Activated CD8-positive, alpha-beta T cell treated with anti-CD3 and anti-CD28 coated beads, Interleukin-2, amount 10 ng/mL, durations not matched to agents 7 days and 5 days (primary cell): Measurements from ENCODE around the gene CAPS. TPM values are rescaled to one million over a fixed set of nuclear protein-coding genes. Genes with fewer than 3 reads are reported as not detected.

Experiments
- ATAC-seq: fragments of 150-1000 bp; cut with Tn5 transposase; one replicate; pipeline ENCODE4 v1.10.0; 2021; ENCODE audit warnings: moderate library complexity
- CTCF ChIA-PET: fragments of 350-600 bp; sonication (Branson Sonifier 250); formaldehyde crosslinking; loops from one replicate; lab custom pipeline; 2021; ENCODE audit warnings: antibody characterized with exemption; lab: Charles Lee
- POLR2A ChIA-PET: fragments of 350-600 bp; sonication (Branson Sonifier 250); formaldehyde crosslinking; loops from one replicate; lab custom pipeline; 2021; ENCODE audit warnings: antibody characterized with exemption; lab: Charles Lee
- DNase-seq: peaks from one replicate; pipeline ENCODE4 v3.0.0-alpha.2; 2020
- H3K27ac Mint-ChIP-seq: one replicate; pipeline ENCODE4 v1.8.0; 2021; ENCODE audit warnings: mild to moderate bottlenecking, mixed read lengths
- H3K27me3 Mint-ChIP-seq: one replicate; pipeline ENCODE4 v1.8.0; 2021; ENCODE audit warnings: low read depth, mixed read lengths
- H3K36me3 Mint-ChIP-seq: one replicate; pipeline ENCODE4 v1.8.0; 2021; ENCODE audit warnings: low read depth, mixed read lengths
- H3K4me1 Mint-ChIP-seq: one replicate; pipeline ENCODE4 v1.8.0; 2021; ENCODE audit warnings: low read depth, mixed read lengths
- H3K4me3 Mint-ChIP-seq: one replicate; pipeline ENCODE4 v1.8.0; 2021; ENCODE audit warnings: mild to moderate bottlenecking, mixed read lengths
- H3K9me3 Mint-ChIP-seq: one replicate; pipeline ENCODE4 v1.8.0; 2022; ENCODE audit warnings: mixed read lengths; ENCODE audit not compliant: insufficient read depth
- total RNA-seq, 2 experiments: library from RNA; stranded (reverse); gene quantifications; one replicate each; pipeline ENCODE4 v1.2.3, GENCODE V29; 2021

The CAPS gene
- total RNA-seq, 2 experiments from 2014 or later, result 11.4 to 12.0 TPM

DNA sequence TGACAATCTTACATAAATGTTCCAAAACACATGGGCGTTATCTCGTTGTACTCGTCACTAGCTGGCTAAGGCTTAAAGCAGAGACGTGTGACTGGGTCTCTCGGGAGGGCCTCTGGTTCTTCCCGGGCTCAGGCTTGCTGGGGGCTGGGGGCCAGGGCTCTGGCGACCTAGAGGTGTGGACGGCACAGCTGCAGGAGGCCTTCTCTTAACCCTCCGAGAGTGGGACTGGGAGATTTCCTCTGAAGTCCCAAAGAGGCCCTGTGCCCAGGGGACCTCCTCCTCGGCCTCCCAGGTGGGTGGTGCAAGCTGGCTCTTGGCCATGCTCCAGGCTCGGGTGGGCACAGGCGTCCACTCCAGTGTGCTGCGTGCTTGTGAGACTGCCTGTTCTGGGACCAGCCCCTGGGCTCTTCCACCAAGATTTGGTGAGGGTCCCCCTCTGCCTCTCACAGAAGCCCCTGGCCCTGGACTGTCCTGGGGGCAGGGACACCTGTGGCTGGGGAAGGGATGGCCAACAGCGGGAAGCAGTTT, 2.2 kb downstream of the CAPS start:
- no peak overlapping the region for H3K27ac Mint-ChIP-seq
- no peaks in the 10 kb centered on the region for H3K9me3 Mint-ChIP-seq
- ChIA-PET POLR2A (no interaction called here), CTCF (no interaction called here)
- H3K27me3 Mint-ChIP-seq, result no peaks in the 10 kb centered on the region
- H3K36me3 Mint-ChIP-seq, result peaks cover 18% of the 10 kb centered on the region
- no peaks in the 10 kb centered on the region for H3K4me1 Mint-ChIP-seq
- DNase-seq, result no peak
- no peak overlapping the region for H3K4me3 Mint-ChIP-seq
- ATAC-seq, result no peak

GRCh38 chr19:5917431-5918107, 3.5 kb downstream of the CAPS start:
- CTCF ChIA-PET, result no interaction called here
- H3K9me3 Mint-ChIP-seq, result no peaks in the 10 kb centered on the region
- ATAC-seq (no peak), DNase-seq (no peak)
- POLR2A ChIA-PET, result no interaction called here
- peaks cover 6% of the 10 kb centered on the region for H3K4me1 Mint-ChIP-seq
- peaks cover 18% of the 10 kb centered on the region for H3K36me3 Mint-ChIP-seq
- no peak overlapping the region for H3K4me3 Mint-ChIP-seq
- H3K27ac Mint-ChIP-seq, result no peak overlapping the region
- no peaks in the 10 kb centered on the region for H3K27me3 Mint-ChIP-seq

- Mint-ChIP-seq H3K4me3 (no peak overlapping the region), H3K27me3 (no peaks in the 10 kb centered on the region), H3K27ac (no peak overlapping the region), H3K9me3 (no peaks in the 10 kb centered on the region), H3K4me1 (peaks cover 8% of the 10 kb centered on the region), H3K36me3 (peaks cover 20% of the 10 kb centered on the region)
- CTCF ChIA-PET, result no interaction called here
- ATAC-seq (no peak), DNase-seq (no peak)
- POLR2A ChIA-PET, result interaction anchor here (0.7 kb wide), 1 partner anchor 95 kb away, joined by 3 read pairs; no protein-coding TSS in a partner anchor
These were observed 4.5 kb downstream of the CAPS start for GRCh38 chr19:5918463-5919079.

DNA sequence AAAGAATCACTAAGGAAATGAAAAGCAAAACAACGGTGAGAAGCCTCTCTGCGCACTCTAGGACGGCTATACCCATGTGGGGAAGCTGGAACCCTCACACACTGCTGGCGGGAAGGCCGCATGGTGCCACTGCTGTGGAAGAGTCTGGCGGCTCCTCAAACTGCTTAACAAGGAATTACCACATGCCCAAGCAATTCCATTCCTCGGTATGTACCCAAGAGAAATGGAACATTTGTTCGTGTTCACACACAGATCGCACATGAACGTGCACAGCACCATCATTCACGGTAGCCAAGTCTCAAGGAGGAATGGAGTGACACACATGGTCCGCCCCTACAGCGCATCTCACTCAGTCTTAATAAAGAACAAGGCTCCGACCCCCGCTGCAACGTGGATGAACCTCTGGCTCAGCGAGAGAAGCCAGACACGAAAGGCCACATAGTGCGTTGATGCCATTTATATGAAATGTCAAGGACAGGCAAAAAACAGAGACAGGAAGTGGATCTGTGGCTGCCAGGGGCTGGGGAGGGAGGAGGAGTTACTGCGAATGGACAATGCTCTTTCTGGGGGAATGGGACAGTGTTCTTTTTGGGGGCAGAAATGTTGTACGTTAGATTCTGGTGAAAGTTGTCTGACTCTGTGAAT, 7.6 kb downstream of the CAPS start:
- H3K27ac Mint-ChIP-seq, result peak overlapping the region; percentile 1

DNA sequence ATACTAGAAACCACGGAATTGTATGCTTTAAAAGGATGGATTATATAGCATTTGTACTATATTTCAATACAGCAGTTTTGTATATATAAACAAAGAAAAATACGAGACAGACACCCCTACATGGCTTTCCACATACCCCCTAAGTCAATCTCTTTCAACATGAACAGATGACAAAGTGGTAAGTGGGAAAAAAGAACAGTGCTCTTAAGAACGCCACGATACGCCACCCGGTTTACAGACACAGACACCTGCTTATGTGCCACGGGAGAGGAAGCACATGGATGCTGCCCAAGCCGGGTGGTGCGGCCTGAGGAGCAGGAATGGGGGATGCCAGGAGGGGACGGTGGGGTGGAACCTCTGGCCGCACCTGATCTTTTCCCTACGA, 8.1 kb downstream of the CAPS start:
- peaks cover 32% of the 10 kb centered on the region for H3K36me3 Mint-ChIP-seq
- DNase-seq (no peak), ATAC-seq (no peak)
- peaks cover 8% of the 10 kb centered on the region for H3K4me1 Mint-ChIP-seq
- ChIA-PET CTCF (interaction anchor here (0.8 kb wide), 1 partner anchor 118 kb away, joined by 3 read pairs; no protein-coding TSS in a partner anchor), POLR2A (no interaction called here)
- no peak overlapping the region for H3K27ac Mint-ChIP-seq
- no peaks in the 10 kb centered on the region for H3K9me3 Mint-ChIP-seq
- H3K4me3 Mint-ChIP-seq, result no peak overlapping the region
- H3K27me3 Mint-ChIP-seq, result no peaks in the 10 kb centered on the region

More for the DNA sequence above, 7.6 kb downstream of the CAPS start:
- H3K9me3 Mint-ChIP-seq, result no peaks in the 10 kb centered on the region
- H3K4me3 Mint-ChIP-seq, result no peak overlapping the region
- H3K4me1 Mint-ChIP-seq, result peaks cover 8% of the 10 kb centered on the region
- H3K27me3 Mint-ChIP-seq, result no peaks in the 10 kb centered on the region
- peaks cover 32% of the 10 kb centered on the region for H3K36me3 Mint-ChIP-seq
- no peak for DNase-seq
- no peak for ATAC-seq
- POLR2A ChIA-PET, result no interaction called here
- CTCF ChIA-PET, result interaction anchor here (1.5 kb wide), 1 partner anchor 47 kb away, joined by 5 read pairs; no protein-coding TSS in a partner anchor

DNA sequence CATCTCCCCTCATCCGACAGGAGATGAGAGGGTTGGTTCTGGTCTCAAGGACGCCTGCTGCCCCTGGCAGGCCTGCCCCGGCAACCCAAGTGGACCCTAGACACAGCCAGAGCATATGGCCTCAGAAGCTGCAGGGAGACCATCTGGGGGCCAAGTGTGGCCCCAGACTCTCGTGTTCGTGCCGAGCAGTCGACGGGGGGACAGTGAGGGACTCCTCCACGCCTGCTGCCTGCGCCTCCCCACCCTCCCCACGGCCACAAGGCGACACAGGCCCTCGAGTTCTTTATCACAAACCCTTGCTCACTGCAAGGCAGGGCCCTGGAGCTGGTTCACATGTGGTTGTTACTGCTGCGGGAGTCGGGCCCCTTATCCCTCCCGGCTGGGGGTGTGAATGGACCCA, 9.3 kb downstream of the CAPS start:
- Mint-ChIP-seq H3K4me1 (peaks cover 8% of the 10 kb centered on the region), H3K27ac (no peak overlapping the region), H3K27me3 (no peaks in the 10 kb centered on the region), H3K9me3 (no peaks in the 10 kb centered on the region), H3K4me3 (no peak overlapping the region), H3K36me3 (peaks cover 39% of the 10 kb centered on the region)
- ChIA-PET POLR2A (no interaction called here), CTCF (no interaction called here)
- DNase-seq (no peak), ATAC-seq (no peak)

- H3K4me1 Mint-ChIP-seq, result peaks cover 8% of the 10 kb centered on the region
- H3K4me3 Mint-ChIP-seq, result no peak overlapping the region
- H3K27me3 Mint-ChIP-seq, result no peaks in the 10 kb centered on the region
- H3K9me3 Mint-ChIP-seq, result no peaks in the 10 kb centered on the region
- CTCF ChIA-PET, result interaction anchor here (1.0 to 1.1 kb wide), 2 partner anchors 42 to 122 kb away, joined by 3 read pairs; no protein-coding TSS in a partner anchor
- peaks cover 49% of the 10 kb centered on the region for H3K36me3 Mint-ChIP-seq
- POLR2A ChIA-PET, result interaction anchor here (0.6 kb wide), 2 partner anchors 22 to 27 kb away, joined by 3 to 4 read pairs; no protein-coding TSS in a partner anchor
- no peak overlapping the region for H3K27ac Mint-ChIP-seq
- no peak for ATAC-seq
- DNase-seq, result no peak
These were observed 11.9 kb downstream of the CAPS start for GRCh38 chr19:5925830-5926427.

- Mint-ChIP-seq H3K4me1 (peaks cover 7% of the 10 kb centered on the region), H3K4me3 (no peak overlapping the region), H3K9me3 (no peaks in the 10 kb centered on the region), H3K36me3 (peaks cover 52% of the 10 kb centered on the region), H3K27ac (no peak overlapping the region), H3K27me3 (no peaks in the 10 kb centered on the region)
- ATAC-seq (no peak), DNase-seq (no peak)
- ChIA-PET CTCF (no interaction called here), POLR2A (no interaction called here)
These were observed 12.8 kb downstream of the CAPS start for GRCh38 chr19:5926641-5927440.

DNA sequence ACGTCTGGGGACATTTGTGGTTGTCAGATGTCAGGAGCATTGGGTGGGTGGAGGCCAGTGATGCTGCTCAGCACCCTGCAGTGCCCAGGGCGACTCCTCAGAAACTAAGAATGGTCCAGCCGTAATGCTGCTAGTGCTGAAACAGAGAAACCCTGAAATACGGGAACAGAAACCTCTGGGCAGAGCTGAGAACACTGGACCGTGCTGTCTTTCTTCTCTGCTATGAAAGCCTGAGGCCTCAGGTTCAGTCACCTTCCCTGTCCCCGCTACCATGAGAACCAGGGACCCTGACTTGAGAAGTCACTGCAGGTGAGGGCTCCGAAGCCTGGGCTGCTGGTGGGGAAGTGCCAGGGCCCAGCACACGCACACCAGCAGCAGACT, 13.4 kb downstream of the CAPS start:
- CTCF ChIA-PET, result no interaction called here
- H3K4me1 Mint-ChIP-seq, result peaks cover 3% of the 10 kb centered on the region
- H3K27ac Mint-ChIP-seq, result no peak overlapping the region
- POLR2A ChIA-PET, result no interaction called here
- H3K27me3 Mint-ChIP-seq, result no peaks in the 10 kb centered on the region
- peaks cover 54% of the 10 kb centered on the region for H3K36me3 Mint-ChIP-seq
- no peak overlapping the region for H3K4me3 Mint-ChIP-seq
- ATAC-seq (no peak), DNase-seq (no peak)
- H3K9me3 Mint-ChIP-seq, result no peaks in the 10 kb centered on the region

DNA sequence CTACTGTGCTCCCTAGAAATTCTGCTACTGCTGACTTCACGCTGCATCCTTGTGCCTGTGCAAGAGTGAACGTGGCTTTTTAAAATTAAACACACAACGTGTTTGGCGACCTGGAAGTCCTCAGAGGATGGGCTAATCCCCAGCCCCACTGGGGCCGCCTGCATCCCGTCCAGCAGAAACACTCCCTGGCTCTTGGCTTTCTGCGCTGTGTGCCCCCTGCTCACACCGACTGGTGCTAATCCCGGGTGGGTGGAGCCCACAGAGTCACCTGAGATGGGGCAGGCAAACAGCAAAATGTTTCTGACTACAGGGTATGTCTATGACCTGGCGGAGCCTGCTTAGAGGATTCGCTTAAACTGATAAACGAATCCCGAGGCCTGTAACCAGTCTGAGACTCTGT, 15.1 kb downstream of the CAPS start:
- Mint-ChIP-seq H3K27me3 (no peaks in the 10 kb centered on the region), H3K4me1 (no peaks in the 10 kb centered on the region), H3K9me3 (no peaks in the 10 kb centered on the region), H3K4me3 (no peak overlapping the region), H3K36me3 (peaks cover 48% of the 10 kb centered on the region), H3K27ac (no peak overlapping the region)
- ChIA-PET POLR2A (no interaction called here), CTCF (no interaction called here)
- DNase-seq, result no peak
- ATAC-seq, result no peak

GRCh38 chr19:5929625-5930024, 15.6 kb downstream of the CAPS start:
- no peak overlapping the region for H3K4me3 Mint-ChIP-seq
- H3K36me3 Mint-ChIP-seq, result peaks cover 47% of the 10 kb centered on the region
- H3K9me3 Mint-ChIP-seq, result no peaks in the 10 kb centered on the region
- H3K27me3 Mint-ChIP-seq, result no peaks in the 10 kb centered on the region
- H3K4me1 Mint-ChIP-seq, result no peaks in the 10 kb centered on the region
- CTCF ChIA-PET, result interaction anchor here (0.9 kb wide), 1 partner anchor 126 kb away, joined by 3 read pairs; no protein-coding TSS in a partner anchor
- POLR2A ChIA-PET, result no interaction called here
- no peak overlapping the region for H3K27ac Mint-ChIP-seq
- ATAC-seq (no peak), DNase-seq (no peak)
